Measurements from ENCODE around the gene RYR2.

GRCh38 chr1:236994450-236994849 lies 47.5 kb upstream of the RYR2 start:
- TF ChIP-seq CTCF (IDR thresholded peaks at IDR 0.05) (no peak), POLR2AphosphoS5 (IDR thresholded peaks at IDR 0.05; ENCODE audit: low read depth, low read length) (no peak), REST (IDR thresholded peaks at IDR 0.05; ENCODE audit: insufficient read depth in 1 of 2, low read depth in 2 of 2, low read length in 1 of 2) (no peak)

Data from Panc1 (cell line).